ENCODE measurements around the gene CMIP. TPM values are rescaled to one million over a fixed set of nuclear protein-coding genes. Genes with fewer than 3 reads are reported as not detected.
"Not testable (repeated sequence)": the region's sequence is repeated elsewhere in the genome, so short reads cannot be mapped to it uniquely, and the experiment has no call there.

Gene CMIP
- total RNA-seq, 1 donor from 2014 or later = 27.8 TPM

DNA sequence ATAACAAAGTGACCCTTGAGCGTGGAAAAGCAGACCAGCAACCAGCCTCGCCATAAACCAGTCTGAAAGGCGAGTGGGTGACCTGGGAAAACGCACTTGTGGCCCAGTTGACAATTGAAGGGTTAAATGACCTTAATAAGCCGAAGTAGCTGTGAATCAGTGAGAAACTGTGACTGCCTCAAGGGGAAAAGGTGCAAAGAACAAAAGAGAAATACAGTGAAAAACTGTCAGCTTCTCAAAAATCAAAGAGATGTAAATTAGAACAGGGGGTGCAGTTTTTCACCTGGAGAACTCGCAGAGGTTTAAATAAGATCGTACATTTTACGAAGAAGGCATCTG is 124.1 kb downstream of the CMIP start:
- DNase-seq = no peak

DNA sequence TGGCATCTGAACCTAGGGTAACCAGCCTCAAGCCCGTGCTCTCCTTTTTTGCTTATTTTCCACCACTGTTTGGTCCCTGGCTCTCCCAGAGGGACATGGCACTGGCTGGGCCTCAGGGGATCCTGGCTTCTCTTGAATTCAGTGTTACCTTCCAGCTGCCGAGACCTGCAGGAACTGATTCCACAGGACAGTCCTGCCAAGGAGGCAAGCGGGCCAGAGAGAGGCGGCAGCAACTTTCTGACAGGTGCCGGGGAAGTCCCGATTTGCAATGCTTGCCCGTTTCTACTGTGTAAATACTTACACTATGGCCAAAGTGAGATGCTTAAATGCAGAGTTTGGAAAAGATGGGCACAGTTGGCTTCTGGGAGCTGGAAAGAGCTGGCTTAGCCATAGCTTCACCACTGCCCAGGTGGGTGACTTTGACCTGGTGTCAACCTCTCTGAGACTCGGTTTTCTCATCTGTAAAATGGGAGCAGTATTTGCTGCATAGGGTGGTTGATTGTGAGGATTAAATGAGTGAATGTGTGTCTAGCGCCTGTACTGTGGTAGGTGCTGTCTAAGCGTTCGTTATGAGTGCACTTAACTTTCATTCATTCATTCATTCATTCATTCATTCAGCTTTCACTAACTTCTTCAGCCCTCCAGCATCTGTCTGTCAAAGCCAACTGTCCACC is 124.9 kb downstream of the CMIP start:
- no peak for DNase-seq

DNA sequence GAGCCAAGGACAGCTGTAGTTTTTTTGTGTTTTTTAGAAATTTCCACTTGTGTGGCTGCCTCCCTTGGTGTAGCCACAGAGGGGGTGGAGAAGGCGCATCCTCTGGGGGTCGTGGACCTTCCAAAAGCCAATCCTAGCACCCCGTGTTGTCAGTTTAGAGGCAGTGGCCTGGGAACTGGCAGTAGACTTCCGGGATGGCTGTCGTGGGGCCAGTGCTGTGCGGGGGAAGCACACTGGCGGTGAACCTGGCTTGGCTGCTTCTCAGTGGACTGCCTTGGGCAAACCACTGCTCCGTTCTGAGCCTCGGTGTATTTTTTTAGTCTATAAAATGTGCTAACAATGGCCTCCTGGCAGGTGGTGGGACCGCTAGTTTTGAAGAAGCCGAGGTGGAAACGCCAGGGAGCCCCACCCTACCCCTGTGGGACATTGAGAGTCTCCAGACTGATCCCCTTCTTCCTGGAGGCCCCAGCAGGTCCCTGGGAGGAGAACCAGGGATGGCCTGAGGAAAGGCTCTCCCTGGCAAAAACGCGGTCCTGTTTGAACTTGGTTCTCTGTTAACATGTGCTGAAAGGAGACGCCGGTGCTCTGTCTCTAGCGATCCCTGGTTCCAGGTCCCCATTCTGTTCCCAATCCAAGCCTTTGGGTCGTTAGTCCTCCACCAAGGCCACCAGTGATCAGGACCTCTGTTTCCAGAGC is 125.7 kb downstream of the CMIP start:
- no peak for DNase-seq

DNA sequence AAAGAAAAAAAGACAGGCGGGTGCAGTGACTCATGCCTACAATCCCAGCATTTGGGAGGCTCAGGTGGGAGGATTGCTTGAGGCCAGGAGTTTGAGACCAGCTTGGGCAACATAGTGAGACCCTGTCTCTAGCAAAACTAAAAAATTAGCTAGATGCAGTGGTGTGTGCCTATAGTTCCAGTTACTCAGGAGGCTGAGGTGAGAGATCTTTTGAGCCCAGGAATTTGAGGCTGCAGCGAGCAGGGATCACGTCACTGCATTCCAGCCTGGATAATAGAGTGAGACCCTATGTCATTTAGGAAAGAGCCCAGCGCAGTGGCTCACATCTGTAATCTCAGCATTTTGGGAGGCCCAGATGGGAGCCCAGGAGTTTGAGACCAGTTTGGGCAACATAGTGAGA is 126.6 kb downstream of the CMIP start:
- no peak for DNase-seq

DNA sequence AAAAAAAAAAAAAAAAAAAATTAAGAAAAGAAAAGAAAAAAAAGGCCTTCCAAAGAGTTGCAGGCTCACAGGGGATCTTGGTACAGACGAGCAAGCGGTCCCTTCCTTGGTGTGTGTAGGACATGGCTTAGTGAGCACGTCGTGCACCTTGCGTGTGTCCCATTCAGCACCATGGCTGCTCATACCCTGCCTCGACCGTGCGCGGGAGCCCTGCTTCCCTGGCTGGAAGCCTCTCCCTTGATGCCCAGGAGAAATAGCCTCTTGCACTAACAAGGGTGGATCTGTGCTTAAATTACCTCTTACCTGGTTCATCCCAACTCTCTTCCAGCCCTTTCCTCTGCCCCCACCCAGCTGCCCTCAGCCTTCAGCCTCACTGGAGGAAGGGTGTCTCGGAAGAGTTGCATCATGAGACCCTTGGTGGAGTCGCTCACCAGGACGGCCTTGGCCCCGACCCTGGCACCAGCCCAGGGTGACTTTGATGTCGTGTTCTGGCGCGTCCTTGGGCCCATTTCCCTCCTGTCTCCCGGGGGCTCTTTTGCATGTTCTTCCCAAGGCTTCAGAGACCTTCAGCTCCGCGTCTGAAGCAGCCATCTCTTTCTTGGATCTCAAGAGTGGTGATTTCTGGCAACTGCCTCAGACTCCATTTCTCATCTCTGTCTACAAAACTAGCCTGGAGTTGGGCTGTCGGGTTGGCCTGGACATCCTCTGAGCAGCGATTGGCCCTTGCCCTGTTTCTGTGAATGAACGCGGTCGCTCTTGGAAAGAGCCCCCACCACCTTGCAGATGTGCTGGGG is 127.2 kb downstream of the CMIP start:
- no peak for DNase-seq

DNA sequence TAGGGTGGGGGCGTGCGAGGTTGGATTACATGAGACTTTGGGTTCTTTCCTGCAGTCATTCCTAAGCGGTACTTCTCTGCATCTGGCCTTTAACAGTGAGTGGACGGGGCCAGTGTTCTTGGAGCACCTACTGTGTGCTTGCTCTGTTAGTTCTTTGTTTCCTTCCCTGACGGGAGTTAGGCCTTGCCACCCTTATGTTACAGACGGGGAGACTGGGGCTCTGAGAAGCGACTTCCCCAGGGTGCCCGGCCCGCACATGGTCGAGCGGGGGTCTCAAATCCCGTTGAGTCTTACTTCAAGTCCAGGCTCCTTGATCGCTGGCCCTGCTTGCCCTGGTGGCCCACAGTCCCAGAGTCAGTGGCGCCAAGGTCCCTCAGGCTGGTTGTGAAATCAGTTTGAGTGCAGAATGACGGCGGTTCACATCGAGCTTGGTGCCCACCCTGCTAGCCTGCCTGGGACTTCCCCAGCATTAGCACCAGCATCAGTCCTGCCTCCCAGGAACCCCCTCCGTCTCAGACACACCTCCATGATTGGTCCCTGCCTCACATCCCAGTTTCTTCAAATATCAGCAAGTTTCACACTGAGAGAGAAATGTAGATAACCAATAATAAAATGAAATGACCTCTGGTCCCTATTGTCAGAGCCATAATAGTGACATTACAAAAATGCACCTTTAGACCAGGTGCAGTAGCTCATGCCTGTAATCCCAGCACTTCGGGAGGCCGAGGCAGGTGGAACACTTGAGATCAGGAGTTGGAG is 128.0 kb downstream of the CMIP start:
- DNase-seq = no peak

DNA sequence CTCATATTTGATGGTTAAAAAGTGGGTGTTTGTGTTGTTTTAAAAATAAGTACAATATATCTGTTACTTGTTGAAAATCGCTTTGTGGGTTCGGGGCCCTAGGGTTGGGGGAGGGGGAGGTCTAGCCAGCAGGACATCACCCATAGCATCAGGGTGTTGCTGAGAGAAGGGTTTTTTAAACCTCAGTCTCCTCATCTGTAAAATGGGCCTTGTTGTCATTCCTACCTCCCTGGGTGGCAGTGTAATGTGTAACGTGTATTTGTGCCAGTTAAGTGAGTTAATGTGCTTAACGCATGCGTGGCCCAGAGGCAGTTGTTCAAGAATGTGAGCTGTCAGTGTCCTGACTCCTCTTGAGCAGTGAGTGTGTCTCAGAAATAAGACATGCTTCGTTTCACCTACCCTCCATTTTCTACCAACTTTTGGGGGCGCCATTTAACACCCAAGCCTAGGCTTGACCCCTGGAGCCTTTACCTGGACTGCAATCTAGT is 129.0 kb downstream of the CMIP start:
- no peak for DNase-seq

DNA sequence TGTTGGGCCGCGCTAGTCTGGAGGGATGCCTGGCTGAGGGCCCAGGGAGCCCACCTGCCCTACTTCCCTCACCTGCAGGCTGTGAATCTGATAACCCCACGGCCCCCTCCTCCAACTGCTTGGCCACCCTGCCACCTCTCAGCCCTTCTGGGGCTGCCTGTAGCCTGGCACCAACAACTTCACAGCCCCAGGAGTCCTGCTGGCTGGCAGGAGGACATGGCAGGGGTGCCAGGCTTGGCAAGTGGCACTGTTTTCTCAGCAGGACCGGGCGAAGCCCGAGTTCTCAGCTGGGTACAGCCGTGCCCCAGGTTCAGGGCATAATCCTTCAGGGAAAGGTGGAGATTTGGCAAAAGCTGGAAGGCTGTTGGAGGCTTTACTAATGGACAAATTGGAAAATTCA is 129.6 kb downstream of the CMIP start:
- DNase-seq = no peak

DNA sequence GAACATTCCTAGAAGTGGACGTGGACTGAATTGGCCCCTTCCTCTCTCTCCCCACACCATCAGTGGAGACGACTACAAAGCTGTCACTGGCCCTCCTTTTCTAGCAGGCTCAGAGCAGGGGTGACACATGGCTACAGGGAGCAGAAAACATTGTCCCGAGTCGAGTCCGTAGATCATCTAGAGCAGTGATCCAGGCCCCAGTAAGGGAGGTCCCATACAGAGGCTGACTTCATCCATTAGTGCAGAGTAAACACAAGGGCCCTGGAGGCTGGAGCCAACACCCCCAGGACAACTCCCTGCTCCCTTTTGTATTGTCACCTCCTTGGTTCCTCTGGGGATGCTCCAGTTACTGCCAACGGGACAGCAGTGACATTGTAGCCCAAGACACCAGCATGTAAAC is 130.7 kb downstream of the CMIP start:
- DNase-seq = no peak

DNA sequence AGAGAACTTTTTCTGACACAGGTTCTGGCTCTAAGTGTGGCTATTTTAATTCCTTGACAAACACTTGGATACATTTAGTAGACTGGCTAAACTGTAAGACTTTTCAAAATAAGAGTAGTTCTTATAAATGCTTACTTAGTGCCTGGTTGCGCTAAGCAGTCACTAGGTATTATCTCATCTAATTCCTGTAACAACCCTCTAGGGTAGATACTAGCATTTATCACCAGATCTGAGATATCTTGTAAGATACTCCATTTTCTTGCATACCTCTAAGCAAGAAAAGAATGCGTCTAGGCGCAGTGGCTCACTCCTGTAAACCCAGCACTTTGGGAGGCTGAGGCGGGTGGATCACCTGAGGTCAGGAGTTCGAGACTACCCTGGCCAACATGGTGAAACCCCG is 131.2 kb downstream of the CMIP start:
- no peak for DNase-seq

DNA sequence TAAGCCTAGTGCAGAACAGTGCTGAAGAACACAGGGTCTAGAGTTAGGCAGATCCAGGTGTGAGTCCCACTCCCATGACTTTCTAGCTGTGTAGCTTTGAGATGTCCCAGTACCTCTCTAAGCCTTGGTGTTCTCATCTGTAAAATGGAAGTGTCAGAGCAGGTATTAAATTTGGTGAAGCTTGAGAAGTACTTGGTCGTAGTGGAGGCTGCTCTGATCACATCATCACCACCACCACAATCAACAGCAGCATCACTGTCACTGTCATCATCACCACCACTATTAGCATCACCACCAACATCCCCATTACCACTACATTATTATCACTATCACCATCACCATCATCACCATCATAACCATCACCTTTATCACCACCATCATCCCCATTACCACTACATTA is 132.1 kb downstream of the CMIP start:
- DNase-seq = no peak

DNA sequence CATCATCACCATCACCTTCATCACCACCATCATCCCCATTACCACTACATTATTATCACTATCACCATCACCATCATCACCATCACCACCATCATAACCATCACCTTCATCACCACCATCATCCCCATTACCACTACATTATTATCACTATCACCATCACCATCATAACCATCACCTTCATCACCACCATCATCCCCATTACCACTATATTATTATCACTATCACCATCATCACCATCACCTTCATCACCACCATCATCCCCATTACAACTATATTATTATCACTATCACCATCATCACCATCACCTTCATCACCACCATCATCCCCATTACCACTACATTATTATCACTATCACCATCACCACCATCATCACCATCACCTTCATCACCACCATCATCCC is 132.7 kb downstream of the CMIP start:
- DNase-seq = not testable (repeated sequence)

DNA sequence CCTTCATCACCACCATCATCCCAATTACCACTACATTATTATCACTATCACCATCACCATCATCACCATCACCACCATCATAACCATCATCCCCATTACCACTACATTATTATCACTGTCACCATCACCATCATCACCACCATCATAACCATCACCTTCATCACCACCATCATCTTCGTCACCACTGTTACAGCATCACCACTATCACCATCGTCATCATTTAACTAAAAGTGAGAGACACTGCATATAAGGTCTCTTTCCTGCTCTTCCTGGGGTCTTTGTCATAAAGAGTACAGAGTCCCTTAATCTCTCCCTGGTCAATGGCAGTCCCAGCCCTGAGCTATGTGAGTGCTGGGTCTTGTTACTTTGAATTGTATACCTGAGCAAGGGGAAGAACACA is 133.5 kb downstream of the CMIP start:
- DNase-seq = no peak

DNA sequence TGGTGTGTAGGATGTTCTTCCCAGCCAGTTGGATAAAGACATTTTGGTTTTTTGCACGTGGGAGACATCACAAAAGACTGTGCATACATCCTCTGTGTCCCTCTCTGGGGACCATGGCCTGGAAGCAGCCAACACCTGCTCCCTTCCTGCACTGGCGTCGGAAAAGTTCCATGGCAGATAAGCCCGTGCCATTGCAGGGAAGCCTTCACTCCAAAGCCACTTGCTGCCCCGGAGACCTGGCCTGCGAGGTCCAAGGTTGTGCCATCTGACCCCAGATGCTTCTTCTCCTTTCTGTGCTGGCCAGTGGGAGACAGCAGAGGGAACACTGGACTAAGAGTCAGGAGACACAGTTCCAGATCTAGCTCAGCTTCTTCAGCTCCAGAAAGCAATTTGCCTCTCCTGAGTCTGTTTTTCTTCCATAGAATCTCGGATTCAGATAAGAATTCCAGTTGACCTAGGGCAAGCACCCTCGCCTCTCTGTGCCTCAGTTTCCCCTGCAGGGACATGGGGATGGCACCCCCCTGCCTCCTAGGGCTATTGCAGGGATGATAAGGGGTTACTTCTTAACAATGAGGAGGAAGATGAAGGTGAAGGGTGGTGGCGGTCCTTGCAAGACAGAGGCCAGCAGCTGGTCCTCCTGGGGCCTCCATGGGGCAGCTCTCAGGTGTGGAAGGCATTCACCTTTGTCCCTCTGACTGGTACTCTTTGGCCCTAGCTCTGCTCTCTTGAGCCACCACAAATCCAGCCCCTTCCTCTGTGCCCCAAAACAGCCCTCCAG is 134.2 kb downstream of the CMIP start:
- DNase-seq = no peak

DNA sequence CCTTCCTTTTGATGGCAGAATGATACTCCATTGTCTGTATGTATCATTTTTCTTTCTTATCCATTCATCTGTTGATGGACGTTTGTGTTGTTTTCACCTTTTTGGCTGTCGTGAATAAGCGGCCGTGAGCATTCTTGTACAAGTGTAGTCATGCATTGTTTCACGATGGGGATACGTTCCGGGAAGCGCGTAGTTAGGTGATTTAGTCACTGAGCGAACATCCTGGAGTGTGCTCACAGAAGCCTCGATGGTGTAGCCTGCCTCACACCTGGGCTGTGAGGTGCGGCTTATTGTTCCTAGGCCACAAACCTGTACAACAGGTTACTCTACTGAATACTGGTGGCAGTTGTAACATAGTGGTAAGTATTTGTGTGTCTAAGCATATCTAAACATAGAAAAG is 136.5 kb downstream of the CMIP start:
- DNase-seq = no peak

DNA sequence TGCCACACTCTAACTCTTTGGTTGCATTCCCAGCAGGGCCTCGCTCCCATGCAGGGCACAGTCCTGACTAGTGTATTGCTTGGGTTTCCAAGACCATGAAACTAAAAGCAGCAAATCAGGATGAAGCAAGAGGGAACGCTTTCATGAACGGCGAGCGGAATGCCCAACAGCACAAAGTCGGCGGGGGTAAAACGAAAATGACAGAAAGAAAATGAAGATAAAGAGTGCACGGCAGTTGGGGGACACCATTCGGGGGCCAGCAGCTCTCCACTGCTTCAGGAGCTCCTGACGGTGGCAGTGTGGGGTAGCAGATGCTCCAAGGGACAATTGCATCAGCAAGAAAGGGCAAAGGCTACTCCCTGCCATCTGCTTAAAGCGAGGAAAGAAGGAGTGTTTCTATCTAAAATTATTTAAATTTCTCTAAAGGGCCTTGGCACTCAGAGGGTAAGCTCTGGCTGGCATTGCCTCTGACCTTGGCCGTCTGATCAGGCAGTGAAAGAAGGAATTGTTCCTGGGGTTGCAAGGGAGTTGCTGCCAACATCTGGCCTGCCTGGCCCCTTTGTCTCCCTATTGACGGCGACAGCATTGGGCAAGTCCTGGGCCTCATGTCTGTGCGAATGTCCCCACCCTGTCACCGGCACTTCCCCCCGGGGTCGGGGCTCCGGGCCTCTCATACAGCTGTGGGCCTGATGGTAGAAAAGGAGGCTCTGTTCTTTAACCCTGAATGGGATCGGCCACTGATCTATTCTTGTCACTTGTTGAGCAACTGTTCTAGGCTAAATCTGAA is 138.2 kb downstream of the CMIP start:
- no peak for DNase-seq

DNA sequence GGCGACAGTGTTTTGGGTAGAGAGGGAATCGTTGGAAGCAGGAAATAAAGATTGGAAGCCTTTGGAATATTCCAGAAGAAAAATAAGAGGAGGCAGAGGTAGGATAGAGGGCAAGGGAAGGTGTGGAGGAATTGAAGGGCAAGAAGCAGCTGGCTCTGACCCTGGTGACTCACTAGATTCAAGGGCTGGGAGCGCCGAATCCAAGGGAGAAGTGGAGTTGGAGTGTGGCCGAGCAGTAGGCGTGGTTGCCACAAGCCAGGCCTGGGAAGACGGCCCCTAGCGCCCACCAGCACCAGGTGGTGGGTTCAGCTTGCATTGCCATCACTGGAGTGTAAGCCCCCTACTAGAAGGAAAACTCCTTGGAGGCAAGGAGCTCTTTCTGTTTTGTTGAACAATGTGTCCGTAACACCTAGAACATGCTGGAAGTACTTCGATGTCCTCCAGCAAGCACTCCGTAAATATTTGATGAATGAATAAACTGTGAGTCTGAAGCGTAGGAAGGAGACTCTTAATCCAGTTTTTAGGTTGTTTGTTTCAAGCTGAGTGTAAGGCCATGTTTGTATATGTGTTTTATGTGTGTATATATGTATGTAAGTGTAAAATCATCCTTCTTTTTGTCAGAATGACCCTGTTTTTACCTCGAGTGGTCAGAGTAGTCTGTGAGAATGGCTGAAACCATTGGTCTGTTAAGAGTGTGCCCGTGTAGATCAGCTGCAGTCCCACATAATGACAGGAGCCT is 139.5 kb downstream of the CMIP start:
- no peak for DNase-seq

DNA sequence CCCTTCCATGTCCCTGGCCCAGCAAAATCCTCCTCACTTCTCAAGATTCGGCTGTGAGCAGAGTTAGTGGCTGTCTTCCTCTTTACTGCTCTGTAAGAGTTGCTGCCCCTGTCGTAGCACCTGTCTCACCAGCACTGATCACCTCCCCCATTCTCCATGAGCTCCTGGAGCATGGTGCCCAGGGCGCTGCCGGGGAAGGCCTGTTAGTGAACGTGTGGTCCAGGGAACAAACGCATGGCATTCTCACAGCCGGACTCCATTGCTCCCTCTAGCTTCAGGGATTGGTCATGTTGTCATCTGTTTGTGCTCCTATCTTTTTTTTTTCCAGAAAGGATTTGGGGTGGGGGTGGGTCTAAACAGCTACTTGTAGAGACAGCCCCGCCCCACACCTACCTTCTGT is 141.2 kb downstream of the CMIP start:
- no peak for DNase-seq

DNA sequence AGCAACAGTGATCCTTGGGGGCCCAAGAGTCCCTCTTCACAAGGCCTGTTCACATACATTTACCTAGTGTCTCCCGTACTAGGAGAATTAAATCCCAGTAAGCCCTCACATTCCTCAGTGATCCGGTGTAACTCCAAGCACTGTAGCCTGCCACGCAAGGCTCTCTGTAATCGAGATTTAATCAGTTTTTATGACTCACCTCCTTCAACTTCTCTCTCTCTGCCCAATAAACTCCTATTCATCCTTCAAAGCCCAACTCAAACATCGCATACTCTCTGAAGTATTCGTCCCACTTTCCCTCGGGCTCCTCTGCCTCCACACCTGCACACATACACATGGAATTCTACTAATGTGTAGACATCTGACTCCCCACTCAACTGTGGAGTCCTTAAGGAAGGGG is 141.8 kb downstream of the CMIP start:
- no peak for DNase-seq

DNA sequence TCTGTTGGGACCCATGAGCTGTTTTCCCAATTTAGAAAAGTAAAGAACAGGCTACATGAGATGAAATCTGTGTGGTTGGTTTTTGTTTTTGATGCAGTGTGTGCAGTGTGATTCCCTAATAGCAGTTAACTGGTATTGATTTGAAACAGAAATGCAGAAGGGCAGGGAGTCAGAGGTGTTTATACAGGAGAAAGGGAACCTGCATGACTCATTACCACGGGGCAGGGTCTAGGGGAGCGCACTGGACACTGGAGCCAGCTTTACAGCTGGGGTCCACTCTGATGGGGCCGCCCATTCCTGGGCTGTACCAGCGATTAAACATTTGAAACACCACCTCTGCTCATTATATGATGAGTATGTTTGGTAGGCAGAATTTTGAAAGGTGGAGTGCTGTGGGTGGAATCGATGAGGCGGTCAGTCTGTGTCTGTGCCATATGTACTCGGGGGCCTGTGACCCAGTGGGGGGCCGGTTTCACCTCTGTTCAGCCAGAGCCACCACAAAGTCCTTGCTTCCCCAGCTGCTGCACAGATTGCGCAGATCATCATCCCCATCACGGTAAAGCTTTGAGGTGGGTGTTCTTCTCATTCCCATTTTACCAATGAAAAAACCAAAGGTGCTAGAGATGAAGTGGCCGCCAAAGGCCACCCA is 142.5 kb downstream of the CMIP start:
- DNase-seq = no peak
